Uterus (tissue), 4 donors: ENCODE data around the gene PHF19. TPM values are rescaled to one million over a fixed set of nuclear protein-coding genes. Genes with fewer than 3 reads are reported as not detected.
A peak's percentile ranks its signal among the peaks of the same experiment; 100 is the strongest.

ENCODE experiments used
- DNase-seq, 2 donors: peaks; one replicate each; pipeline ENCODE4 v3.0.0-alpha.2; 2019 to 2020
- H3K27ac ChIP-seq, 2 donors: fragments of 200-600 bp; sonication (generic); 1 replicate in 1 of 2; 2 replicates in 1 of 2; pipeline ENCODE4 v1.5.1; 2016 to 2018
- H3K27me3 ChIP-seq, 2 donors: fragments of 200-600 bp; sonication (generic); one replicate each; pipeline ENCODE4 v1.5.1; 2018 to 2019; ENCODE audit warnings: control low read depth in 1 of 2
- H3K36me3 ChIP-seq, 2 donors: fragments of 200-600 bp; sonication (generic); one replicate each; pipeline ENCODE4 v1.5.1; 2019; ENCODE audit warnings: control low read depth in 1 of 2
- H3K4me1 ChIP-seq, 2 donors: fragments of 200-600 bp; sonication (generic); one replicate each; pipeline ENCODE4 v1.5.1; 2018 to 2019; ENCODE audit warnings: control low read depth in 1 of 2
- H3K4me3 ChIP-seq, 2 donors: fragments of 200-600 bp; sonication (generic); 1 replicate in 1 of 2; 2 replicates in 1 of 2; pipeline ENCODE4 v1.5.1; 2018 to 2019; ENCODE audit warnings: mild to moderate bottlenecking in 1 of 2
- H3K9me3 ChIP-seq, 2 donors: fragments of 200-600 bp; sonication (generic); one replicate each; pipeline ENCODE4 v1.5.1; 2019; ENCODE audit warnings: control low read depth in 1 of 2
- POLR2A ChIP-seq, 2 donors: fragments of 450-650 bp; IDR thresholded peaks; one replicate each; pipeline ENCODE4 v1.6.1; 2016; ENCODE audit warnings: antibody characterized with exemption in 2 of 2, mild to moderate bottlenecking in 1 of 2, moderate library complexity in 1 of 2
- intact Hi-C: fragments of 100-400 bp; cut with DNase I; formaldehyde crosslinking; loops from one replicate; pipeline ENCODE4 v1.15.1; 2023; ENCODE audit warnings: low total_unique reads
- total RNA-seq, 4 donors: library from RNA; depleted of rRNA in 3 of 4; stranded (reverse); fragments of >200 nt in 3 of 4; gene quantifications; one replicate each; pipeline versions ENCODE4 v1.1.0 to v1.2.4, GENCODE V29; 2014 to 2023
- TF ChIP-seq, protein P1 (sequence below), 4 experiments: fragments of 200-600 bp in 2 of 4; fragments of 450-650 bp in 2 of 4; sonication (generic) in 2 of 4; IDR thresholded peaks; one replicate each; pipeline ENCODE4 v1.5.1; 2016 to 2019; ENCODE audit warnings: antibody characterized with exemption in 4 of 4, mild to moderate bottlenecking in 2 of 4, moderate library complexity in 1 of 4
- donor health status: DM: yes; HTN: yes; CAD: no.

The PHF19 gene
- total RNA-seq, 4 donors from 2014 or later = 12.6 to 76.3 (median 31.8) TPM

DNA sequence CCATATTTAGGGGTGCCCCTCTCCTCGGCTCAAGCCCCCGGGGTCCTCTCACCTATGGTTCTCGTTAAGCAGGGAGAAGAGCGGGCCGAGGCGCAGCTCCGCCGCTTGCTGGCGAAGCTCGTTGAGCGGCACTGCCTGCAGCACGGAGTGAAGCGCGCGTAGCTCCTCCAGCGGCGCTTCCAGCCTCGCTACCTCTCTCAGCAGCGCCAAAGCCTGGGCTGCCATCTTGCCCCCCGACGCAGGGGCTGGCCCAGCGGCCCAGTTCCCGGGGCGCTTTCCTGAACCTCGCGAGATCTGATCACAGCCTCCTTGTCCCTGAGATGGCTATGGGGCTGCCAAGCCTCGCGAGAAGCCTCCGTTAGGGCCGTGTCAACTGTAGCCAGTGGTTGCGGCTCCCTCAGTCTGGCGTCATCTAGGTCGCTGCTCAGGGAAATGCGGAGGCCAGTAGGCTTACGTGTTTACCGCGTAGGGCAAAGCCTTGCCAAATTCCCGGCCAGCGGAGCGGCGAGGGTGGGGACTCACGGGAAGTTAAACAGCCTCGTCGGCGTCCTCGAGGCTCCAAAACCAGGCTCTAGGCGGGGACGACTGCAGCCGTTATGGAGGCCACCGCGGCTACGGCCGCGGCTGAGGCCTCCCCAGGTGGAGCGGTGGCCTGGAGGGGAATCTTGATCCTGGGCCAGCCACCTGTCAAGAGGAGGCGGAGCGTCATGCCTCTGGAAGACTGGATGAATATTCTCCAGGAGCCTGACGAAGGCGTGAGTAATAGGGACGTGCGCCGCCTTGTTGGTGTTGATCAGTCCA lies 34.1 kb downstream of the PHF19 start, which contains the start of gene PSMD5:
TSS of gene PSMD5 (minus strand) at position 238 of the 801 bp plus-strand sequence. CDS start at position 225, 13 bp downstream.
- intact Hi-C loops = no loop called here
- Histone ChIP-seq H3K36me3 (no peaks in the 10 kb centered on the region), H3K4me1 (no peaks in the 10 kb centered on the region), H3K9me3 (no peaks in the 10 kb centered on the region), H3K4me3 (peak within 1 kb of the TSS; percentile 78 to 89), H3K27ac (peak within 1 kb of the TSS; percentile 89 to 96), H3K27me3 (no peaks in the 10 kb centered on the region)
- TF ChIP-seq, protein P1, sequence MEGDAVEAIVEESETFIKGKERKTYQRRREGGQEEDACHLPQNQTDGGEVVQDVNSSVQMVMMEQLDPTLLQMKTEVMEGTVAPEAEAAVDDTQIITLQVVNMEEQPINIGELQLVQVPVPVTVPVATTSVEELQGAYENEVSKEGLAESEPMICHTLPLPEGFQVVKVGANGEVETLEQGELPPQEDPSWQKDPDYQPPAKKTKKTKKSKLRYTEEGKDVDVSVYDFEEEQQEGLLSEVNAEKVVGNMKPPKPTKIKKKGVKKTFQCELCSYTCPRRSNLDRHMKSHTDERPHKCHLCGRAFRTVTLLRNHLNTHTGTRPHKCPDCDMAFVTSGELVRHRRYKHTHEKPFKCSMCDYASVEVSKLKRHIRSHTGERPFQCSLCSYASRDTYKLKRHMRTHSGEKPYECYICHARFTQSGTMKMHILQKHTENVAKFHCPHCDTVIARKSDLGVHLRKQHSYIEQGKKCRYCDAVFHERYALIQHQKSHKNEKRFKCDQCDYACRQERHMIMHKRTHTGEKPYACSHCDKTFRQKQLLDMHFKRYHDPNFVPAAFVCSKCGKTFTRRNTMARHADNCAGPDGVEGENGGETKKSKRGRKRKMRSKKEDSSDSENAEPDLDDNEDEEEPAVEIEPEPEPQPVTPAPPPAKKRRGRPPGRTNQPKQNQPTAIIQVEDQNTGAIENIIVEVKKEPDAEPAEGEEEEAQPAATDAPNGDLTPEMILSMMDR (IDR thresholded peaks at IDR 0.05) = peak in 1 of 4 experiments; percentile 25
- TF ChIP-seq POLR2A (IDR thresholded peaks at IDR 0.05) = peak; percentile 62 to 79
- DNase-seq = peak; percentile 97 to 99

DNA sequence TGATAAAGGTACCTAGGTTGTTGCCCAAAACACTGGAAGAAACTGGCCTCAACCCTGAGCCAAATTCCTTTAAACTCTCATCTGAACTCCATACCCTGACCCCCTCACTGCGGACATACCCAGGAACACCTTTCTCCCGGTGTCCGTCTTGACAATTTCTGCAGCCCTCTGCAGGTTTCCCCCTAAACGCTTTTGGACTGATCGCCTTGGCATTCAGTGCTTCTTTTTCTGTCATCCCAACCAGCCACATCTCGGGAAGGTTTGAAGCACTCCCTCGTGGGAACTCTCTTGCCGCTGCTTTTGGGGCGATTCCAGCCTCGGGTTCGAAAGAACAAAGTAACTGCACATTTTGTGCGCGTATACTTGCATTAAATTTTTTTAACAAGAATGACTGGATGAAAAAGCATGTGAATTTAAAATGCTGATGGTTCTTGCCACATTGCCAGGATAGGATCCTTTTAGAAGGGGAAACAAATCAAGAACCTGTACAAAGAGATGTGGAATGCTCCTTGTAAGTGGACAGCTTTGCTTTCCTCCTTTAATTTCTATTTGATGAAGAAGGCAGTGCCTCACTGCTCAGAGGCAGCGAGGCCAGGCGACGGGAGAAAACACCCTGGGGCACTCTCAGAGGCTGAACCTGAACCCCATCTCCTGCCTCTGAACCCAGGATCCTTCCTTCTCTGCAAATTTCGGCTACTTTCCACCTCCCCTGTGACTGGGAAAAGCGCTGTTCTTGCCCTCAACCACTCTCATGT lies 34.9 kb downstream of the PHF19 start:
- no peaks in the 10 kb centered on the region for H3K27me3 ChIP-seq
- DNase-seq = no peak
- H3K4me3 ChIP-seq = peak overlapping the region; percentile 78 to 89
- no peaks in the 10 kb centered on the region for H3K4me1 ChIP-seq
- TF ChIP-seq, protein P1 (IDR thresholded peaks at IDR 0.05) = no peak
- TF ChIP-seq POLR2A (IDR thresholded peaks at IDR 0.05) = no peak
- no peaks in the 10 kb centered on the region for H3K36me3 ChIP-seq
- intact Hi-C loops = no loop called here
- no peaks in the 10 kb centered on the region for H3K9me3 ChIP-seq
- H3K27ac ChIP-seq = peak overlapping the region; percentile 89 to 96

DNA sequence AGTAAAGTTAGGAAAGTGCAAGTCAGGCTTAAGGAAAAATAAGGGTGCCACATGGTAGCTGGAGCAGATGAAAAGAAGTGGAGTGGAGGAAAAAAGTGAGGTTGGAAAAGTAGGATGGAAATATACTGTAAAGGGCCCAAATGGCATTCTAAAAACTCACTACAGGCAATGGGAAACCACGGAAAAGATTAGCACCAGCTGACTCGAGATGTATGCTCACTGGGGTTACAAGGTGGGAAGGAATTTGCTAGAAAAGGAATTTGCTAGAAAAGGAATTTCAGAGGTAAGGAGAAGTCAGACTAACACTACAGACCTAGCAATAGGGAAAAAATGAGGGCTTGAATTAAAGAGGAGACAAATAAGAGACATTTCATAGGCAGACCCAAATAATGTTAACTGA lies 37.8 kb downstream of the PHF19 start:
- intact Hi-C loops = no loop called here
- no peak for DNase-seq
- H3K27me3 ChIP-seq = no peaks in the 10 kb centered on the region
- H3K4me1 ChIP-seq = no peaks in the 10 kb centered on the region
- H3K4me3 ChIP-seq = no peak overlapping the region
- H3K27ac ChIP-seq = no peak overlapping the region
- H3K36me3 ChIP-seq = no peaks in the 10 kb centered on the region
- TF ChIP-seq POLR2A (IDR thresholded peaks at IDR 0.05) = no peak
- TF ChIP-seq, protein P1 (IDR thresholded peaks at IDR 0.05) = no peak
- H3K9me3 ChIP-seq = no peaks in the 10 kb centered on the region

DNA sequence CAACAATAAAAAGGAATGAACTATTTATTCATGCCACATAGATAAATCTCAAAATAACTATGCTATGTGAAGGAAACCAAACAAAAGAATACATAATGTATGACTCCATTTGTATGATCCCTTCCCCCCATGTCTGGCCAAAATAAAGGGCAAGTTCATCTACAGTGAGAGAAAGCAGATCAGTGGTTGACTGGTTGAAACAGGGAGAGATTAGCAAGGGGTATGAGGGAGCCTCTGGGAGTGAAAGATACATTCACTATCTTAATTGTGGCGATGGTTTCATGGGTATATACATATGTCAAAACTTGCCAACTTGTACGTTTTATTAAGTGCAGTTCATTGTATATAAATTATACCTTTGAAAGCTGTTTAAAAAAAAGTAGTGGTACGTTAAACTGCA lies 39.1 kb downstream of the PHF19 start:
- TF ChIP-seq, protein P1 (IDR thresholded peaks at IDR 0.05) = no peak
- TF ChIP-seq POLR2A (IDR thresholded peaks at IDR 0.05) = no peak
- Histone ChIP-seq H3K4me1 (no peaks in the 10 kb centered on the region), H3K36me3 (no peaks in the 10 kb centered on the region), H3K27me3 (no peaks in the 10 kb centered on the region), H3K27ac (no peak overlapping the region), H3K9me3 (no peaks in the 10 kb centered on the region), H3K4me3 (no peak overlapping the region)
- DNase-seq = no peak
- intact Hi-C loops = no loop called here

DNA sequence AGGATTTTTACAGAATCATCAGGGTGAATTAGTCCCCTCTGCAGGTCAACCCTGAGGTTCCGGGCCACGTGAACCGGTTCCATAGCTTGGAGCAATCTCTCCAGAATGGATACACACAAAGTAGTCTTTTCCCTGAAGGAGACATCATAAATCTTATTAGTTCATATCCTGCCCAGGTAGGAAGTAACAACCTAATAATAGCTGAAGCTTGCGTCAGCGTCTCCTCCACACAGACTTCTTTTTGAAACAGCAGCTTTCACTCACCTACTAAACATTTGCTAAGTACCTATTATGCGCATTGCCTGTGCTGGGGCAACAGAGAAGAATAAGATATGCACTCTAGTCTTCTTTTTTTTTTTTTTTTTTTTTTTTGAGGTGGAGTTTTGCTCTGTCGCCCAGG lies 43.7 kb downstream of the PHF19 start:
- no peaks in the 10 kb centered on the region for H3K4me1 ChIP-seq
- DNase-seq = no peak
- H3K27ac ChIP-seq = no peak overlapping the region
- TF ChIP-seq, protein P1 (IDR thresholded peaks at IDR 0.05) = no peak
- TF ChIP-seq POLR2A (IDR thresholded peaks at IDR 0.05) = no peak
- no peak overlapping the region for H3K4me3 ChIP-seq
- H3K27me3 ChIP-seq = no peaks in the 10 kb centered on the region
- no peaks in the 10 kb centered on the region for H3K9me3 ChIP-seq
- no peaks in the 10 kb centered on the region for H3K36me3 ChIP-seq
- intact Hi-C loops = no loop called here
